Aortic smooth muscle cell (primary cell): ENCODE results near the gene SCEL. TPM values are rescaled to one million over a fixed set of nuclear protein-coding genes. Genes with fewer than 3 reads are reported as not detected.

Experiments
- total RNA-seq: library from RNA; depleted of rRNA; stranded (reverse); fragments of >200 nt; gene quantifications from 2 replicates; pipeline ENCODE4 v1.2.3, GENCODE V29; 2014

Gene SCEL, protein sequence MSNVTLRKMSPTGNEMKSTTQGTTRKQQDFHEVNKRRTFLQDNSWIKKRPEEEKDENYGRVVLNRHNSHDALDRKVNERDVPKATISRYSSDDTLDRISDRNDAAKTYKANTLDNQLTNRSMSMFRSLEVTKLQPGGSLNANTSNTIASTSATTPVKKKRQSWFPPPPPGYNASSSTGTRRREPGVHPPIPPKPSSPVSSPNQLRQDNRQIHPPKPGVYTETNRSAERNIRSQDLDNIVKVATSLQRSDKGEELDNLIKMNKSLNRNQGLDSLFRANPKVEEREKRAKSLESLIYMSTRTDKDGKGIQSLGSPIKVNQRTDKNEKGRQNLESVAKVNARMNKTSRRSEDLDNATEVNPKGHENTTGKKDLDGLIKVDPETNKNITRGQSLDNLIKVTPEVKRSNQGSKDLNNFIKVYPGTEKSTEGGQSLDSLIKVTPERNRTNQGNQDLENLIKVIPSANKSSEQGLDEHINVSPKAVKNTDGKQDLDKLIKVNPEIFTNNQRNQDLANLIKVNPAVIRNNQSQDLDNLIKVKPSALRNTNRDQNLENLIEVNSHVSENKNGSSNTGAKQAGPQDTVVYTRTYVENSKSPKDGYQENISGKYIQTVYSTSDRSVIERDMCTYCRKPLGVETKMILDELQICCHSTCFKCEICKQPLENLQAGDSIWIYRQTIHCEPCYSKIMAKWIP
- total RNA-seq: under 0.01 TPM in 1 of 2 replicates, not detected in the other

DNA sequence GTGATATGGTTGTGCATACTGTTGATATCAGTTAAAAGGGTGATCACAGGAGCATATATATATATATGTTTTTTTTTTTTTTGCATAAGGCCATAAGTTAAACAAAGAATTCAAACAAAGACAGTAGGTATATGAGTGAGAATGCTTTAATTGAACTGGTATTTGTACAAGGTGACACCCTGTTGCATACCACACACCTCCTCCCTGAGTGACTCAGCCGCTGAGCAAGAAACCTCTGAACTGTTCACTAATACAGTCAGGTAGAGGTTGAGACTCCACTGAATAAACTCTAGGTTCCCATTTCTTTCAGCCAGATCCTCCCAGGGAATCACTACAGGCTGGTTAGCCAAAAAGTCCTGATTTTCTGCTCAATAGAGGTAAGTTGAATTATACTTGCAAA lies at the start of gene SCEL:
Gene SCEL, plus strand, starts transcription at position 259 of the 400 bp plus-strand sequence. CDS start 20,170 bp downstream, outside the sequence.

Other genes starting within 250 kb of the SCEL start
- 75.6 and 104 TPM in 2 replicates for gene MYCBP2, start 208.6 kb upstream of the SCEL start, total RNA-seq
- 2.7 and 13.2 TPM in 2 replicates for gene SLAIN1, start 162.0 kb downstream of the SCEL start, total RNA-seq